B cell (primary cell): ENCODE results near the gene KCNK18. TPM values are rescaled to one million over a fixed set of nuclear protein-coding genes. Genes with fewer than 3 reads are reported as not detected.

Experiments used
- ATAC-seq: fragments of 200-7000 bp; cut with Tn5 transposase; one replicate; pipeline ENCODE4 v1.10.0; 2021; ENCODE audit warnings: low read depth, mild to moderate bottlenecking, moderate number of reproducible peaks, moderate library complexity
- CTCF ChIA-PET: fragments of 350-600 bp; sonication (Branson Sonifier 250); formaldehyde crosslinking; loops from one replicate; lab custom pipeline; 2021; ENCODE audit warnings: antibody characterized with exemption, inconsistent platforms; lab: Charles Lee
- POLR2A ChIA-PET: fragments of 350-600 bp; sonication (Branson Sonifier 250); formaldehyde crosslinking; loops from one replicate; lab custom pipeline; 2021; ENCODE audit warnings: antibody characterized with exemption; lab: Charles Lee
- DNase-seq: peaks from one replicate; pipeline ENCODE4 v3.0.0; 2013
- H2AFZ ChIP-seq: 2 replicates; pipeline ENCODE4 v1.6.1; 2012; ENCODE audit warnings: mild to moderate bottlenecking, low read depth, low read length; ENCODE audit not compliant: insufficient read depth, poor library complexity, severe bottlenecking
- H3K27ac ChIP-seq, 2 donors: 1 replicate in 1 of 2; 2 replicates in 1 of 2; pipeline ENCODE4 v1.5.1; 2012 to 2013; ENCODE audit warnings: low read length in 2 of 2, mild to moderate bottlenecking in 2 of 2, moderate library complexity in 1 of 2
- H3K27me3 ChIP-seq, 4 experiments: fragments of 200-600 bp in 1 of 4; sonication (generic) in 1 of 4; replicated peaks in 1 of 4; 1 replicate in 2 of 4; 2 replicates in 2 of 4; pipeline versions ENCODE4 v1.6.1 to v1.7.0; 2013 to 2016; ENCODE audit warnings: low read length in 3 of 4, mild to moderate bottlenecking in 2 of 4, mixed read lengths in 1 of 4, moderate library complexity in 1 of 4; ENCODE audit not compliant: insufficient read depth in 4 of 4, control insufficient read depth in 3 of 4; ENCODE audit errors: control extremely low read depth in 1 of 4
- H3K36me3 ChIP-seq, 2 experiments: replicated peaks in 1 of 2; 1 replicate in 1 of 2; 2 replicates in 1 of 2; pipeline versions ENCODE4 v1.6.1 to v1.7.1; 2013; ENCODE audit warnings: low read length in 1 of 2; ENCODE audit not compliant: insufficient read depth in 2 of 2, control insufficient read depth in 1 of 2; ENCODE audit errors: control extremely low read depth in 1 of 2, extremely low read depth in 1 of 2
- H3K4me1 ChIP-seq, 2 donors: fragments of 200-600 bp in 1 of 2; sonication (generic) in 1 of 2; 1 replicate in 1 of 2; 2 replicates in 1 of 2; pipeline versions ENCODE4 v1.5.1 to v1.6.1; 2013 to 2017; ENCODE audit warnings: low read length in 2 of 2; ENCODE audit not compliant: control insufficient read depth in 2 of 2, insufficient read depth in 2 of 2
- H3K4me2 ChIP-seq: replicated peaks from 2 replicates; pipeline ENCODE3; 2012; ENCODE audit warnings: mild to moderate bottlenecking, low read depth, low read length; ENCODE audit not compliant: poor library complexity, severe bottlenecking
- H3K4me3 ChIP-seq, 5 experiments: fragments of 200-600 bp in 1 of 5; sonication (generic) in 1 of 5; 1 replicate in 3 of 5; 2 replicates in 2 of 5; pipeline versions ENCODE4 v1.5.1 to v1.7.0; 2011 to 2016; ENCODE audit warnings: low read length in 4 of 5, mild to moderate bottlenecking in 4 of 5, low read depth in 2 of 5, control low read depth in 1 of 5, moderate library complexity in 1 of 5; ENCODE audit not compliant: insufficient read depth in 1 of 5; ENCODE audit errors: control extremely low read depth in 1 of 5, extremely low read depth in 1 of 5
- H3K79me2 ChIP-seq: fragments of 200-600 bp; sonication (generic); one replicate; pipeline ENCODE4 v1.6.0; 2016; ENCODE audit warnings: low read length; ENCODE audit not compliant: control insufficient read depth, insufficient read depth
- H3K9ac ChIP-seq: fragments of 200-600 bp; sonication (generic); 2 replicates; pipeline ENCODE4 v1.6.1; 2017; ENCODE audit warnings: mild to moderate bottlenecking, low read length, moderate library complexity
- H3K9me3 ChIP-seq, 3 donors: one replicate each; pipeline versions ENCODE4 v1.6.1 to v1.7.1; 2013; ENCODE audit warnings: low read length in 2 of 3; ENCODE audit not compliant: control insufficient read depth in 2 of 3, insufficient read depth in 1 of 3; ENCODE audit errors: control extremely low read depth in 1 of 3
- H4K20me1 ChIP-seq: 2 replicates; pipeline ENCODE4 v1.6.0; 2012; ENCODE audit warnings: mild to moderate bottlenecking, low read length; ENCODE audit not compliant: insufficient read depth, control insufficient read depth, poor library complexity, severe bottlenecking
- H3K27ac Mint-ChIP-seq: one replicate; pipeline ENCODE4 v1.8.0; 2021; ENCODE audit warnings: mixed read lengths
- H3K27me3 Mint-ChIP-seq: one replicate; pipeline ENCODE4 v1.8.0; 2021; ENCODE audit warnings: mixed read lengths
- H3K4me1 Mint-ChIP-seq: one replicate; pipeline ENCODE4 v1.8.0; 2021; ENCODE audit warnings: mixed read lengths
- H3K4me3 Mint-ChIP-seq: one replicate; pipeline ENCODE4 v1.8.0; 2021; ENCODE audit warnings: mixed read lengths
- H3K9me3 Mint-ChIP-seq: one replicate; pipeline ENCODE4 v1.8.0; 2022; ENCODE audit warnings: mixed read lengths; ENCODE audit not compliant: insufficient read depth
- CTCF ChIP-seq: fragments of 200-600 bp; IDR thresholded peaks from one replicate; pipeline ENCODE4 v1.8.0; 2022; ENCODE audit warnings: antibody characterized with exemption, mild to moderate bottlenecking
- EZH2 ChIP-seq: IDR thresholded peaks from 2 replicates; pipeline ENCODE4 v1.6.1; 2012; ENCODE audit warnings: borderline replicate concordance, low read depth, mild to moderate bottlenecking, moderate library complexity, low read length; ENCODE audit not compliant: insufficient read depth, poor library complexity, severe bottlenecking
- WGBS: methylation state at CpG from one replicate; pipeline ENCODE4 v1.1.5; 2013; ENCODE audit warnings: missing lambda C conversion rate; ENCODE audit not compliant: insufficient coverage; 5-methylcytosine and 5-hydroxymethylcytosine counted together
- intact Hi-C: fragments of 100-400 bp; cut with micrococcal nuclease; formaldehyde crosslinking; loops from one replicate; pipeline ENCODE4 v1.10.0; 2022
- polyA plus RNA-seq: library from polyadenylated mRNA; depleted of rRNA; stranded (reverse); fragments of >200 nt; gene quantifications from 2 replicates; pipeline ENCODE4 v1.2.3, GENCODE V29; 2012
- total RNA-seq, 2 donors: library from RNA; stranded (reverse); fragments of 120-200 nt in 1 of 2; gene quantifications; 1 replicate in 1 of 2; 2 replicates in 1 of 2; pipeline versions ENCODE4 v1.2.3 to v1.2.4, GENCODE V29; 2013 to 2022

The KCNK18 gene
- total and polyA plus RNA-seq, 2 donors (not counting 1 experiment from before 2014, with no cell fraction given): not detected

DNA sequence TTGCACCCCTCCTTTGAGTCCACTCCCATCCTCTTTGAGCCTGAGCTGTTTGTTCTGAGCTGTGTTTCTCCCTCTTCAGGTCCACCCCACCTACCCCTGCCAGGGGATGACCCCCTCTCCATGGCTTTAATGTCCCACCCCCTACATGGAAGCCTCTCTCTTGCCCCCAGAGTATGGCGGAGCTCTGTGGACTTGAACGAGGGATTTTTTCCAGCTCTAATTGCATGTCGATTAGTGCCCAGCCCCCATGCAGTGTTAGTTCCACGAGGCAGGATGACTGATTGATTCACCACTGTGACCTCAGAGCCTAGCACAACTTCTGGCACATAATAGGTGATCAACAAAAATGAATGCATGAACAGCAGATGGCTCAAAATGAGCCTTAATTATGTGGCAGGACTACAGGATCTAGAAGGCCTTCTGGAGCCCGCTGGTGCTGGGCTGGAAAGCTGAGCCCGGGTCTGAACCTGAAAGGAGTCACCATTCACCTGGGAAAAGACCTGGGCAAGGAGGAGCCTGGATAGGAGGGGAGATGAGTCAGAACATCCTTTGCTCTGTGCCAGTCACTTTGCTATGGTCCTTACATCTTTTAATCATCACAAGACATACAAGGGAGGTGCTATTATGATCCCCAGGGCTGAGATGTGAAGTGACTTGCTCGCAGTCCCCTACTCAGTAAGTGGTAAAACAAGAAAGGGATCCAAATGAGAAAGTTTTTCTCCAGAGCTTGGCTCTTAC lies 26.6 kb downstream of the KCNK18 start:
- H4K20me1 ChIP-seq: no peaks in the 10 kb centered on the region
- H3K9me3 Mint-ChIP-seq: no peaks in the 10 kb centered on the region
- intact Hi-C loops: no loop called here
- ChIA-PET CTCF (interaction anchor here (3.3 kb wide), 1 partner anchor 7 kb away, joined by 22 read pairs; no protein-coding TSS in a partner anchor), POLR2A (no interaction called here)
- H3K9me3 ChIP-seq: no peaks in the 10 kb centered on the region
- TF ChIP-seq CTCF (no peak), EZH2 (no peak)
- H3K27ac Mint-ChIP-seq: no peak overlapping the region
- H3K27me3 Mint-ChIP-seq: peaks cover 20% of the 10 kb centered on the region
- no peak overlapping the region for H3K27ac ChIP-seq
- 82% methylated on average over 7 of the region's 7 CpGs for WGBS
- no peaks in the 10 kb centered on the region for H3K79me2 ChIP-seq
- no peak overlapping the region for H3K4me3 Mint-ChIP-seq
- H3K4me1 ChIP-seq: no peaks in the 10 kb centered on the region
- no peaks in the 10 kb centered on the region for H3K36me3 ChIP-seq
- H3K4me2 ChIP-seq: no peak overlapping the region
- ATAC-seq: no peak
- H3K27me3 ChIP-seq: peaks cover 0 to 3% (median 0%) of the 10 kb centered on the region in 4 experiments
- no peak for DNase-seq
- no peak overlapping the region for H3K9ac ChIP-seq
- no peaks in the 10 kb centered on the region for H3K4me1 Mint-ChIP-seq
- H2AFZ ChIP-seq: no peak overlapping the region
- no peak overlapping the region for H3K4me3 ChIP-seq

GRCh38 chr10:117224881-117225280 lies 27.6 kb downstream of the KCNK18 start:
- Mint-ChIP-seq H3K27me3 (peaks cover 27% of the 10 kb centered on the region), H3K4me1 (no peaks in the 10 kb centered on the region), H3K9me3 (no peaks in the 10 kb centered on the region), H3K4me3 (no peak overlapping the region), H3K27ac (no peak overlapping the region)
- Histone ChIP-seq H3K27me3 (peaks cover 0 to 6% (median 0%) of the 10 kb centered on the region in 4 experiments), H3K4me3 (no peak overlapping the region), H2AFZ (no peak overlapping the region), H3K27ac (no peak overlapping the region), H3K9ac (no peak overlapping the region), H3K9me3 (no peaks in the 10 kb centered on the region), H4K20me1 (no peaks in the 10 kb centered on the region), H3K36me3 (no peaks in the 10 kb centered on the region), H3K79me2 (no peaks in the 10 kb centered on the region), H3K4me2 (no peak overlapping the region), H3K4me1 (no peaks in the 10 kb centered on the region)
- TF ChIP-seq CTCF: no peak
- TF ChIP-seq EZH2: no peak
- DNase-seq (no peak), ATAC-seq (no peak)
- ChIA-PET POLR2A (no interaction called here), CTCF (interaction anchor here (0.7 to 3.3 kb wide), 2 partner anchors 8 to 17 kb away, joined by 3 to 22 read pairs; no protein-coding TSS in a partner anchor)
- intact Hi-C loops: no loop called here
- WGBS: 93% methylated on average over 3 of the region's 3 CpGs
